Stimulated activated CD8-positive, alpha-beta memory T cell treated with anti-CD3 and anti-CD28 coated beads, Interleukin-4, amount 100 ng/mL, for 1 hour (primary cell): Measurements from ENCODE around the gene PPL.

Experiments
- DNase-seq, 2 donors: peaks; one replicate each; pipeline ENCODE4 v3.0.0-alpha.2; 2020; ENCODE audit warnings: low read depth in 2 of 2, low spot score in 1 of 2

The PPL gene

DNA sequence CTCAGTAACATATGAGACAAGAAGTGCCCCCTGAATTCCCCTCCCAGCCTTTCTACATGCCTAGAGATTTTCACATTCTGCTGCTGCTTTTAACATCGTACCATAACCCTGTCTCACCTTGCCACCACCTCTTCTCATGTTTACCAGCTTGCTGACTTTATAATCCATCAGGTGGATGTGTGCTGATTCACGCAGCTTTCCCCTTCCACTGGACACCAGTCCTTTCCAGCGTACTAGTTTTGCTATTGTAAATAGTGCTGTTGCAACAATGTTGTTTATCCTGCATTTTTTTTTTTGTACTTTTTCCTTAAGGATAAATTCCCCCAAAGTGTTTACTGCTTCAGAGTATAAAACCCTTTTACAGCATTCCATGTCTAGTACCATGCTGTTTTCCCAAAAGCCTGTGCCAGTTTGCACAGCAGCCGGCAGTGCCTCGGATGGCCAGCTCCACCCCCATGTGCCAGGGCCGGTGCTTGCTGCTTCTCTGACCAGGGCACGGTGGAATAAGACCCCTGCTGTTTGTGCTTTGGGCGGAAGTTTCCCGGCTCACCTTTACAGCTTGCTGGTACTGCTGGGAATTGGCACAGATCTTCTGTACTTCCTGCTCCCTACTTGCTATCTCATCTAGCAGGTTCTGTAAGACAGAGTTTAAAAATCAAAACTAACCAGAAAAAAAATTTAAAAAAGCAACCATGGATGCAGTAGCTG is 48.4 kb downstream of the PPL start:
- no peak for DNase-seq

DNA sequence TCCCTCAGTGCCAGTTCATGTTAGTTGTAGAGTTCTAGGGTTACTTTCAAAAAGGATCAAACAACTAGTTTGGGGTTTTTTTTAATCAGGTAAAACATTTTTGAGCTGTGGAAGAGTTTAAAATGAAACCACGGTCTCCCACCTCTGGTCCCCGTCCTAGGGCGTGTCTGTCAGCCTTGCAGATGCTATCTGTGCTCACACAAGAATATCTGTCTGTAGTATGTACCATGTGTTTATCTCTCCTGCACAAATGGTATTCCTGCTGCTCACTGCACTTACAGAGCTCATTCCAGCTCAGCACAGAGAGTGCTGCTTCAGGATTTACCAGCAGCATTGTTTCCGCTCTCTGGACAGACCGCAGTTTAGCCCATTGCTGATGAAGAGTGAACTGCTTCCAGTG is 50.8 kb downstream of the PPL start:
- DNase-seq: no peak

DNA sequence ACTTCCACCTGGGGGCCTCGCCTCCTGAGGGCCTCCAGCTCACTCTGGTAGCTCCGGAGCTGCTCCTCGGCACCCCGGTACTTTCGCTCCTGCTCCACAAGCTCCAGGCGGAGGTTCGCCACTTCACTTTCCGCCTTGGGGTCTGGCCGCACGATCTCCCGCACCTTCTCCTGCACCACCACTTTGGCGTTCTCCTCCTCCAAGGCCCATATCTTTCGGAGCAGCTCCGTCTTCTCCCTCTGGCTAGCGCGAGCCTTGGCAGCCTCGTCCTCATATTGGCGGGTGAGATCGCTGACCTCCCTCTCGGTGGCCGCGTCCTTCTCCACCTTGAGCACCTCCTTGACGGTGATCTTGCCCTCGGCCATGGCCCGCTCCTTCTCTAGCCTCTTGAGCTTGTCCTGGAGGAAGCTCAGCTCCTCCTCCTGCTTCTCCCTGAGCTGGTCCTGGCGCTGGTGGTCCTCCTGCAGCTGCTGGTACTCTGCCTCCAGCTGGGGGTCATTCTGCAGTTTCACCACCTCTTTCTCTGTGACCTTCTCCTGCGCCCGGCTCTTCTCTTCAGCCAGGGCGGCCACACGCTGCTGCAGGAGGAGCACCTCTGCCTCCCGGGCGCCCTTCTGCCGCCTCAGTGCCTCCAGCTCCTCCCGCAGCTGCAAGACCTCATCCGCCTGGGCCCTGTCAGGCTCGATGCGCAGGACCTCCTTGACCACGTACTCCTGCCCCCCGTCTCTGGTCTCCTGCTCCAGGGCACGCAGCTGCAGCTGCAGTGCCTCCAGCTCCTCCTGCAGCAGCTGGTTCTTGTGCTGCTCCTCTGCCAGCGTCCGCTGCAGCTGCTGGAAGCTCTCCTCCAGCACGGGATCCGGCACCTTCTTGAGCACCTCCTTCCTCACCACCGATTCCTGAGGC is 51.7 kb downstream of the PPL start:
- no peak for DNase-seq

DNA sequence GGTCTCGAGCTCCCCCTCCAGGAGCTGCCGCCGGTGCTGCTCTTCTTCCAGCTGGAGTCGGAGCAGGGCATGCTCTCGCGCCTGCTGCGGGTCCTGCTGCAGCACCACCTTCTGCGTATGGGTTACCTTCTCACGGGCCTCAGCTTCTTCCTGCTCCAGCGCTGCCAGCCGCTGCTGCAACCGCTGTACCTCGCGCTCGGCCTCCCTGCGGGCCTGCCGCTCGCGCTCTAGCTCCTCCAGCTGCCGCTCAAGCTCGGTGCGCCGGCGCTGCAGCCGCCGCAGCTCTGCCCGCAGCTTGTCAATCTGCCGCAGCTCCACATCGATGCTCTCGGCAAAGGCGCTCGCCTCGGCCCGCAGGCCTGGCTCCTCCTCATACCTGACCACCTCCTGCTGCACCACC is 52.7 kb downstream of the PPL start:
- DNase-seq: no peak

DNA sequence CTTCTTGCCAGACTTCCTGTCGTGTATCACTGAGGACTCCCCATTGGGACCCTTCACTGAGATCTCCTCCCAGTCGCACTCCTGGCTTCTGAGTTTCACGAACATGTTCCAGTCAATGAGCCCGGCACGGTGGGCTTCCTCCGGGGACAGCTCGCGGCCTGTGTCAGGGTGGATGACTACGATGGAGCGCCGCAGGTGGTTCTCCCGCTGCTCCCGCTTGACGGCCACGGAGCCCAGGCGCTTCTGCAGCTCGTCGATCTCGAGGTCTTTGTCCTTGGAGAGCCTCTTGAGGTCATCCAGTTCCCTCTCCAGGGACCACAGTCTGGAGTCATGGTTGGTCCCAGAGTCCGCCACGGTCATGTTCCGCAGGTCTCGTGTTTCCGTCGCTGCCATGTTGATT is 53.4 kb downstream of the PPL start:
- DNase-seq: no peak

DNA sequence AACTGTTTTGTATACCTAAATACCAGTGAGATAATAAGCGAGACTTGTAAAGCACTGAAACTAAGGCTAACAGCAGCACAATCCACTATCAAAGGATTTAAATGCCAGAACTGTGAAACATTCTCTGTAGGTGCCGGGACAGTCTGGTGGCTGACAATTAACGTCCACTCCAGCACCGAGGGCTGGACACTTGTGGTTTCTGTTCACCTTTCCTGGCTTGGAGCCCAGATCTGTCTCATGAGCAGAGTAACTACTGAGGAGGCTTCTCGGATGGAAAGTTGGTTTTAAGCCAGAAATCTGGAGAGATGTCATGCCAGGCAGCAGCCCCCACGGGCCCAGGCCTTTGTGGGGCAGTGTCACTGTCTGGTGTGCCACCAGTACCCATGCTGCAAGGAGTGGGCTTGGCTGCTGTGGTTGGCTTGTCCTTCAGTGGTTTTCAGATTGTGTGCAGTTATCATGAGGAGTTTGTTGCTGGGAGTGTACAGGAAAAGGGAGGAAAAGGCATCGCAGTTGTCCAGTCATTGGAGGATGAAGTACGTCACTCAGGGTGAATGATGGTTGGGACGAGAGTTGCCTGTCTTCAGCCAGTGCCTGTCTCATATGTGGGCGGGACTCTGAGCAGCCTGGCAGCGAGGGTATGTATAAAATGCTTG is 54.2 kb downstream of the PPL start:
- DNase-seq: no peak

DNA sequence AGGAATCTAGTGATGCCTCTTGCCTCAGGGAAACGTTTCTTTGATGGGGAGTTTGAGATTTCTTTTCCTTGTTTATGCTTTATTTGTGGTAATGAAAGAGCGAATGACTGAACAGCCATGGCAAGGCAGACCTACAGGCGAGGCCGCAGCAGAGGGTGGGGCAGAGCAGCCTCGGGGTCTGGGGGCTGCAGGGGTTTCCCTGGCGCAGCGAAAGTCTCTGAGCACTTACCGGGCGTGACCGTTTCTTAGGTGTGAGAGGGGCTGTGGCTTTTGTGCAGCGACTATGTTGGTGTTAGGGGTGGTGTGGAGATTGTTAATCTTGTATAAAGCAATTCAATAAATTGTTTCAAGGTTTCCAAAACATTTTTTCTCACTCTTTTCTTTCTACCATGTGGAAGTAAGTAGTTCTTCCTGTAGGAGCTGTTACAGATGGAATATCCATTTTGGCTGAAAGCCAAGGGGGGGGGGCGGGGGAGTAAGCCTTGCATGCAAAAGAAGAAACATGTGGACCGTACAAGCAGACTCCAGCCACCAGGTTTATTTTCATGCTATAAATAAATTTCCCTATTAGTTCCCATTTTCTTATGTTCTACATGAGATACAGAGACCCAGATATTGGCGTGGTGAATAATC is 54.8 kb downstream of the PPL start:
- DNase-seq: no peak

DNA sequence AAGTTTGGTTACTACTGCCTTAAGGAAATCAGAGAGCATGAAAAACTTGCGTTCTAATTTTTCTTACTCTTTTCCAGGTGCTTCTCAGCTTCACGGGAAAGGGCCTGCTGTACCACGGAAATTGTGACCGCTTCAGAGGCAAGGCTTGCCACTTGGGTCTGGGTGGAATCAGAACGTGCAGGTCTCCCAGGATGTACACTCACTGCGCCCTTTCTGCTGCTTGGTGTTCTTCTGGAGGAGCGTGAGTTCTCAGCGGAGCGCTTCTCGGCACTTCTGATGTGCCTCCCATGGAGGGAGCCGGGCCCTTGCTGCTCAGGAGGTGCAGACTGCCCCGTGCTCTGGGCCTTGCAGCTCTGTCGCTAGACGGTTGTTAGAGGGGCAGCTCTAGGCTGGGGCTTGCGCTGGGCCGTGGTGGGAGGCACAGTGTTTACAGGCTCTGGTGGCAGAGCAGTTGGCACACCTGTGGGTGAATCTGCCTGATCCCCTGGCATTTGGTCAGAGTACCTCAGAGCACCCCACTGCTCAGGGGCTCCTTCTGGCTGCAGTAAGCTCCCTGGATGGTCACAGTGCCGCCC is 56.9 kb downstream of the PPL start:
- DNase-seq: no peak

DNA sequence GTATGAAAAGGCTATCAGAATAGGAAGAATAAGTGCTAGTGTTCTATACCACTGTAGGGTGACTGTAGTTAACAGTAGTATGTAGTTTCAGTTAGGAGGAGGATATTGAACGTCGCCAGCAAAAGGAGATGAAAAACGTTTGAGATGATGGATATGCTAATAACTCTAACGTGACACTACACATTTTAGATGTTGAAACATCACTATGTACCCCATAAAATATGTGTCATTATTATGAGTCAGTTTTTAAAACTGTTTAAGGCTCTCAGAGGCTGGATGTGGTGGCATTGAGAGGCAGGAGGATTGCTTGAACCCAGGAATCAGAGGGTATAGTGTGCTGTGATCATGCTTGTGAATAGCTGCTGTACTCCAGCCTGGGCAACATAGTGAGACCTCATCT is 57.9 kb downstream of the PPL start:
- no peak for DNase-seq

DNA sequence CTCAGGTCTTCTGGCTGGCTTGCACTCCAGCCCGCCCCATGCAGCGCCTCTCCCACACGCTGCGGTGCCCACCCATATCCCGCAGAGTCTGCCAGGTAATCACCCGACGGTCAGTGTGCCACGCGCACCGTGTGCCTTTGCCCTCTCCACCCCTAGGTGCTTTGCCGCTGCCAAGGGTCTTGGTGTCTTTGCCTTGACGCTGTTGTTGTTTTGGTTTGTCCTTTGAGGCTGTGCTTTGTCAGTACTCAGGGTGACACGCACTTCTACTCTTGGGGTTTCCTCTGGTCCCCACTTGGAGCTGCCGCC is 59.6 kb downstream of the PPL start:
- no peak for DNase-seq

DNA sequence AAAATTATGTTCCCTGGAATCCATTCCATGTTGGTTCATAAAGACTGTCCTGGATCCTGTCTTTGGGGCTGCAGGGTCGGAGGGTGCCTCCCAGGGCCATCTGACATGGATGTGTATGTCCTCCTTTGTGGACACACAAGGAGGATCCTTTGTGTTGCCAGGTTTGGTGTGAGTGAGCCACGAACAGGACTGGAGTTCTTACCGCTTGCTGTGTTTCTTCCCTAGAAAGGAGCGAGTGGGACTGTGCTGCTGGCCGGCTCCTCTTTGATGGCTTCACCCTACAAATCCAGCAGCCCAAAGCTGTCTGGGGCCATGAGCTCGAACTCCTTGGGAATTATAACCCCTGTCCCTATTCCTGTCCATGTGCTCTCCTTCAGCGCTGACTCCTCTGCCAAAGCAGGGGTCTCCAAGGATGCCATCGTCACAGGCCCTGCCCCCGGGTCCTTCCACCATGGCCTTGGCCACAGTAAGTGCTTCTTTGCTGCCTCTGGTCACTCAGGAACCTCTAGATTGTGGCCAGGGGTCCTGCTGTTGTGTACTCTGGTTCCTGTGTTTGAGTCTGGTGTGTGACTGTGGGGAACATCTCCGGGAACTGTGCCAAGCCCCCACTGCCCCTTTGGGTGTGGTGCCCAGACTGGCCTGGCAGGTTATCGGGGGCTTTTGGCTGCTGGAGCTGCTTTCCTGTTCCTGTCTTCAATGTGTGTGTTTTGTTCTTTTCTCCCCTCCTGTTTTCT is 60.1 kb downstream of the PPL start:
- no peak for DNase-seq

DNA sequence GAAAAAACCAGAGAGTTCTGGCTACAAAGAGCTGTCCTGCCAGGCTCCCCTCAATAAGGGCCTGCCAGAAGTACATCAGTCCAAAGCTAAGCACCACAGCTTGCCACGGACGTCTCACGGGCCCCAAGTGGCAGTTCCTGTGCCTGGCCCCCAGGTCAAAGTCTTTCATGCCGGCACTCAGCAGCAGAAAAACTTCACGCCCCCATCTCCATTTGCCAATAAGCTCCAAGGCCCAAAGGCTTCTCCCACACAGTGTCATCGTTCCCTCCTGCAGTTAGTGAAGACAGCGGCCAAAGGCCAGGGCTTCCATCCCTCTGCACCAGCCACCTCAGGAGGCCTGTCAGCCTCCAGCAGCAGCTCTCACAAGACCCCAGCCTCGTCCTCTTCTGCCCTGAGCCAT is 62.3 kb downstream of the PPL start:
- no peak for DNase-seq

DNA sequence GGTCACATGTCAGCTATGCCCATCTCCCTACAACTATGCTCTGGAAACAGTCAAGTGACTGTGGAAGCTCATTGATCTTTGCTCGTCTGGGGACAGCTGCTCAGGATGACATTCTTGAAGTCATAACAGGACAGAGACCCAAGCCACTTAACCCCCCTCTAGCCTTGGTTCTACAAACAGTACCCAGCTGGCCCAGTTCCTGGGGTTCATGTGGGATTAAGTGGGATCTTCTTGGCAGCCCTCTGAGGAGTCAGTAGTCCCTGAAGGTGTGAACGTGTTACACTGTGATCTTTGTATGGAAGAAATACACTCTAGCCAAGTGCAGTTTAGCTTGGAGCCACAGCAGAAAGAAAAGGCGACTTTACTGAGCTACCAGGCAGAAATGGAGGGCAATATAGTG is 63.9 kb downstream of the PPL start:
- no peak for DNase-seq

DNA sequence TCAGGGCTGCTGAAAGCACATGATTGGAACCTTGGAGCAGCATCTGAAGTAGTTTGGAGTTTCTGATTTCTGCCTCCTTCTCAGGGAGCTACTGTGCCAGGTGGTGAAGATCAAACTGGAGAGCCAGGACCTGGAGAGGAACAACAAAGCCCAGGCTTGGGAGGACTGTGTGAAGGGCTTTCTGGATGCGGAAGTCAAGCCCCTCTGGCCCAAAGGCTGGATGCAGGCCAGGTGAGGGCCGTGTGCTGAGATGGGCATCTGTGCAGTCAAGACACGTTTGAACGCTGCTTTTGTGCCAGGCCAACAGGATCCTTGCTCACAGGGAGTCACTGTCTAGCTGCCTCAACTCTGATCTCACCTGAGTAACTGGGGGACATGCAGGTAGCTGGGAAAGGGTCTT is 65.9 kb downstream of the PPL start:
- no peak for DNase-seq

DNA sequence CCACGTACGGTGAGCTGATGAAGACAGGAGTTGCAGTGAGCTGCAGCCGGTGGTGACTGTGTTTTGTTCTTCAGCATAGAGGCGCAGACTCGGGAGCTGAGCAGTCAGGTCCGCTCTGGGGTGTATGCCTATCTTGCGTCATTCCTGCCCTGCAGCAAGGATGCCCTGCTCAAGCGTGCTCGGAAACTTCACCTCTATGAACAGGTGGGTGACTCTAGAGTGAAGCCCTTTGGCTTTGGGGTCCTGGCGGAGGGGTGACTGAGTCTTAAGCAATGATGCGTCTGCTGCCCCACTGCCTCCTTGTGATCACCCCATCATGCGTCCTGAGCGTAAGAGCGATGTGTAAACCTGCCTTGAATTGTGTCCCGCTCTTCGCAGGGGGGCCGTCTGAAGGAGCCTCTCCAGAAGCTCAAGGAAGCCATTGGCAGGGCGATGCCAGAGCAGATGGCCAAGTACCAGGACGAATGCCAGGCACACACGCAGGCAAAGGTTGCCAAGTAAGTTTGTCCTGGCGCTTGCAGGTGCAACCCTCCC is 66.7 kb downstream of the PPL start:
- no peak for DNase-seq

DNA sequence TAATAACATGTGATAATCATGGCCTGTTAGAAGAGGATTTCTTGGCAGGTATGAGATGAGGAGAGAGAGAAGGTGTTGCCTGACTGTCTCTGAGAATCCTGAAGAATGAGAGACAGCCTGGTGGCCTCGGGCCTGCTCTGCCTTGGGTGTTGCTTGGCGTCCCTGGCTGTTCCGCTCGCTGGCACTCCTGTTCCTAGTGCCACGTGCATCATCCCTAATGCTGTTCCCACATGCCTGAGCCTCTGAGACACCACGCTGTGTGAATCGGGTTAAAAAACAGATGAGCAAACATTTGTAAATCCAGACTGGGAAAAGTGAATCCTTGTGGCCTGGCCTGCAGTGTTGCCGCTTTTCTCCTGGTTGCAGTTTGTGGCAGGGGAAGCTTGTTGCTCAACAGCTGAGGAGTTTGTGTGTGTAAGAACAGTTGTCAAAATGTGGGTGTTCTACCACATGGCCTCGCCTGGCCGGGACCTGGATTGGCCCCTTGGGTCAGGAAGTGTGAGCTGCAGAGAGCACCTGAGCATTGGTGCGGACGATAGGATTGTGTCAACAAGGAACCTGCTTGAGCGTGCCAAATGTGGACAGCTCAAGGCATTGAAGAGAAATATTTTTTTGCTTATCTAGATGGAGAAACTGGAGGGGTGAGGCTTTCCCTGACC is 67.7 kb downstream of the PPL start:
- no peak for DNase-seq

DNA sequence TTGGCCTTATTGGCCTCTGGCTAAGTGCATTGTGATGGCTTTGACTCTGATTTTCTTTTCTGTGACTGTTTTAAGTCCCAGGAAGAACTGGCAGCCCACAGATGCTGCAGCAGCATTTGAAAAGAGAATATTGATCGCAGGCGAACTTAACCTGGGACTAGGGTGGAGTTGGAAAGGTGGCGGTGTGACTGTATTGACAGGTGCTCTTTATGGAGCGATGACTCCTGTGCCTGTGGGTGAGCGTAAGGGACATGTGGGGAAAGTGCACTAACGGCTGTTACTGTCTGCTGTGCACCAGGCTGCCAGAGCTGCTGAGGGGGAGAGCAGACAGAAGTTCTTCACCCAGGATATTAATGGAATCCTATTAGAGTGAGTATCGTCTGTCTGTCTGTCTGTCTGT is 68.4 kb downstream of the PPL start:
- no peak for DNase-seq

DNA sequence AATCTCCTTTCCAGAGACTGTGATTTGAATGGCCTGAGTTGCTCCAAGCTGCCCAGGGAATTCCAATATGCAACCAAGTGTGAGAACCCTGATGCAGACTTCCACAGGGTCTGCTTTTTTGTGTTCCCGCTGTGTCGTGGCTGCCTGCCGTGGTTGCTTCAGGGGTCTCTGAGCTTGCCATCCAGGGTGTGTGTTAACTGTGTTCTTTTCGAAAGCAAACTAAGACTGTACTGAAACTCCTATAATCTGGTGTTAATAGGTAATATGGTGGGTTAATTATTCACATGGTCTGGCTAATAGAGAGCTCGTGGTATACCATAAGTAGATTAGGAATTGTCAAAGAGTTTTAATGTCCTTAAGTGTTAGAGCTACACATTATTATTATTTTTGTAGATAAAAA is 68.9 kb downstream of the PPL start:
- no peak for DNase-seq

DNA sequence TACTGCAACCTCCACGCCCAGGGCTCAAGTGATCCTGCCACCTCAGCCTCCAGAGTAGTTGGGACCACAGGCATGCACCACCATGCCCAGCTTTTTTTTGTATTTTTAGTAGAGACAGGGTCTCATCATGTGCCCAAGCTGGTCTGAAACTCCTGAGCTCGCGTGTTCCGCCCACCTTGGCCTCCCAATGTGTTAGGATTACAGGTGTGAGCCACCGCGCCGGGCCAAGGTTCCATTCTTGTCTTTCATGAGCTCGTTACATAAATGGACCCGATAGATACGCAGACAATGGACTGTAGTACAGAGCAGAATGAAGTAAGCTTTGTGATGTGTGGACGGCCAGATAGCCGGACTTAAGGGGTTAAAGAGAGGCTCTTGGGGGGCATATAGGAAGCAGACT is 70.4 kb downstream of the PPL start:
- DNase-seq: no peak

DNA sequence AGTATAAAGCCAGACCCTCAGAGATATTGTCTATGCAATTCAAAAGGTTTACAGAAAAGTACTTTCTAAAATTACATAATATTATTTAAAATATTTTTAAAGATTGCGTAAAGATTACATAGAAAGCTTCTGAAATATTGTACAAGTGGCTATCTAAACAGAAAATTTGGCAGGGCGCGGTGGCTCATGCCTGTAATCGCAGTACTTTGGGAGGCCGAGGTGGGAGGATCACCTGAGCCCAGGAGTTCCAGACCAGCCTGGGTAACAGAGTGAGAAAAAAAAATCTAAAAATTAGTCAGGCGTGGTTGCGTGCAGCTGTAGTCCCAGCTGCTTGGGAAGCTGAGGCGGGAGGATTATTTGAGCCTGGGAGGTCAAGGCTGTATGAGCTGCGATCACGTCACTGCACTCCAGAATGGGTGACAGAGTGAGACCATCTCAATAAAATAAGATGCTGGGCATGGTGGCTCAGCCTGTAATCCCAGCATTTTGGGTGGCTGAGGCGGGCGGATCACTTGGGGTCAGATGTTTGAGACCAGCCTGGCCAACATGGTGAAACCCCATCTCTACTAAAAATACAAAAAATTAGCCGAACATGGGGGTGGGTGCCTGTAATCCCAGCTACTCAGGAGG is 71.6 kb downstream of the PPL start:
- no peak for DNase-seq
